Dermis microvascular lymphatic vessel endothelial cell (primary cell): ENCODE data around the gene TP53TG3F. TPM values are rescaled to one million over a fixed set of nuclear protein-coding genes. Genes with fewer than 3 reads are reported as not detected.
"Not testable (repeated sequence)": the region's sequence is repeated elsewhere in the genome, so short reads cannot be mapped to it uniquely, and the experiment has no call there.

Source experiments
- DNase-seq, 2 donors: peaks; one replicate each; pipeline versions ENCODE4 v3.0.0 to v3.0.0-alpha.2; 2010; ENCODE audit warnings: low read depth in 2 of 2
- total RNA-seq: library from RNA; depleted of rRNA; stranded (reverse); fragments of >200 nt; gene quantifications from 2 replicates; pipeline ENCODE4 v1.2.1, GENCODE V29; 2014

Gene TP53TG3F
- not detected in 2 replicates for total RNA-seq

- DNase-seq = not testable (repeated sequence)
These were observed at the start of gene TP53TG3F for GRCh38 chr16:33459312-33459711. TSS of gene TP53TG3F (plus strand) at chr16:33459612. CDS start at chr16:33459680, 68 bp downstream.

- DNase-seq = not testable (repeated sequence)
These were observed 32.2 kb downstream of the TP53TG3F start for GRCh38 chr16:33491611-33492010.

- not testable (repeated sequence) for DNase-seq
These were observed 47.8 kb downstream of the TP53TG3F start for GRCh38 chr16:33507231-33507630.

- not testable (repeated sequence) for DNase-seq
These were observed 49.7 kb downstream of the TP53TG3F start for GRCh38 chr16:33509070-33509469.

GRCh38 chr16:33509906-33510305 lies 50.5 kb downstream of the TP53TG3F start:
- DNase-seq = not testable (repeated sequence)

Other genes with a start within 250 kb of the TP53TG3F start
- gene TP53TG3E, start 155.3 kb upstream of the TP53TG3F start, total RNA-seq = not detected in 2 replicates
- not detected in 2 replicates for gene TP53TG3B, start 98.8 kb upstream of the TP53TG3F start, total RNA-seq